Measurements from ENCODE around the gene TSFM. TPM values are rescaled to one million over a fixed set of nuclear protein-coding genes. Genes with fewer than 3 reads are reported as not detected.
A peak's percentile ranks its signal among the peaks of the same experiment; 100 is the strongest.

Gene TSFM
- total and polyA plus RNA-seq, 2 of the 13 experiments (the other 11 are each of a cell fraction or from before 2014, with no cell fraction given) = 29.8 to 68.3 TPM

DNA sequence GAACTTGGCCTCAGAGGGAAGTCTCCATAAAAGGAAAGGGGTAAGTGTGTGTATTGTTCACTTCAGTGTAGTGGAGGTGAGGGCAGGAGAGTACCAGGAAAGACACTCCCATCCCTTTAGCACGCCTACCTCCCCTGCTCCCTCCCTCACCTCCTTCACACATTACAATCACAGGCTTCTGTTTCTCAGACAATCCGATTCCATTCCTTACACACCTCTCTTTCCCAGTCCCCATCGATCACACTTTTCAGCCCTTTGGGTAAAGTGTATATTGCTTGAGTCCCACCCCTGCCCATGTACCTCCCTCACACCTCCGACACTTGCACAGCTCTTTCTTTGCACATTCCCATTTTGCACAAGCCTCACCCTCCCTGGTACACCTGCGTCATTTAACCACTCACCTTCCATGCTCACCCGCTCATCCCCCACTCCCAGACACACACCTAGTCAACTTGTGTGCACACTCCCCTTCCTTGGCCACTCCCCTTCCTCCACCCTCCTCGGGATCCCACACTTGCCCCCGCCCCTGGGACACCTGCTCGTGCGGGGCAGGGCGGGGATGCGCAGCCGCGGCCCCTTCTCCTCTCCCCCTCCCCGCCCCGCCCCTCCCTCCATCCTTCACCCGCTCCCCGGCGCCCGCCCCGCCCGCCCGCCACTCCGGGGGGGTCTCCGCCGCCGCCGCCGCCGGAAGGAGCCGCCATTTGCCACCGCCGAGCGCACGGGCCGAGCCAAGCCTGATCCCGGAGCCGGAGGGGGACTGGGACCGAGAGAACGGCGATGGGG lies 28.0 kb upstream of the TSFM start, which contains the start of gene MARCHF9 (continued):
- TF ChIP-seq, protein P1, sequence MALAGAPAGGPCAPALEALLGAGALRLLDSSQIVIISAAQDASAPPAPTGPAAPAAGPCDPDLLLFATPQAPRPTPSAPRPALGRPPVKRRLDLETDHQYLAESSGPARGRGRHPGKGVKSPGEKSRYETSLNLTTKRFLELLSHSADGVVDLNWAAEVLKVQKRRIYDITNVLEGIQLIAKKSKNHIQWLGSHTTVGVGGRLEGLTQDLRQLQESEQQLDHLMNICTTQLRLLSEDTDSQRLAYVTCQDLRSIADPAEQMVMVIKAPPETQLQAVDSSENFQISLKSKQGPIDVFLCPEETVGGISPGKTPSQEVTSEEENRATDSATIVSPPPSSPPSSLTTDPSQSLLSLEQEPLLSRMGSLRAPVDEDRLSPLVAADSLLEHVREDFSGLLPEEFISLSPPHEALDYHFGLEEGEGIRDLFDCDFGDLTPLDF (CRISPR knock-in tag; IDR thresholded peaks at IDR 0.05) = no peak
- TF ChIP-seq MEIS1 (CRISPR knock-in tag; IDR thresholded peaks at IDR 0.05; ENCODE audit: borderline replicate concordance) = 0 out of 2 replicates have a peak, but pooled peaks have one; percentile 32
- TF ChIP-seq ZSCAN9 (CRISPR knock-in tag; IDR thresholded peaks at IDR 0.05; ENCODE audit: borderline replicate concordance) = no peak
- peak; percentile 57 for TF ChIP-seq GABPB1 (CRISPR knock-in tag; IDR thresholded peaks at IDR 0.05)
- TF ChIP-seq THAP7 (CRISPR knock-in tag; IDR thresholded peaks at IDR 0.05) = no peak
- no peak for TF ChIP-seq TBL1XR1 (IDR thresholded peaks at IDR 0.05; ENCODE audit: borderline replicate concordance, low read length, partially characterized antibody)
- TF ChIP-seq POLR2AphosphoS2 (IDR thresholded peaks at IDR 0.05; ENCODE audit: low read depth, low read length) = no peak
- TF ChIP-seq TAF1 (CRISPR knock-in tag; IDR thresholded peaks at IDR 0.05) = no peak
- 0 out of 2 replicates have a peak, but pooled peaks have one; percentile 7 for TF ChIP-seq ETV5 (CRISPR knock-in tag; IDR thresholded peaks at IDR 0.05; ENCODE audit: borderline replicate concordance)
- TF ChIP-seq YY1 (IDR thresholded peaks at IDR 0.05; ENCODE audit: insufficient read depth, insufficient replicate concordance, low read depth, low read length) = peak; percentile 68
- no peak for TF ChIP-seq ZNF674 (CRISPR knock-in tag; IDR thresholded peaks at IDR 0.05; ENCODE audit: low read depth)
- TF ChIP-seq, protein P2, sequence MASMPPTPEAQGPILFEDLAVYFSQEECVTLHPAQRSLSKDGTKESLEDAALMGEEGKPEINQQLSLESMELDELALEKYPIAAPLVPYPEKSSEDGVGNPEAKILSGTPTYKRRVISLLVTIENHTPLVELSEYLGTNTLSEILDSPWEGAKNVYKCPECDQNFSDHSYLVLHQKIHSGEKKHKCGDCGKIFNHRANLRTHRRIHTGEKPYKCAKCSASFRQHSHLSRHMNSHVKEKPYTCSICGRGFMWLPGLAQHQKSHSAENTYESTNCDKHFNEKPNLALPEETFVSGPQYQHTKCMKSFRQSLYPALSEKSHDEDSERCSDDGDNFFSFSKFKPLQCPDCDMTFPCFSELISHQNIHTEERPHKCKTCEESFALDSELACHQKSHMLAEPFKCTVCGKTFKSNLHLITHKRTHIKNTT (CRISPR knock-in tag; IDR thresholded peaks at IDR 0.05) = no peak
- 0 out of 2 replicates have a peak, but pooled peaks have one; percentile 14 for TF ChIP-seq ZNF776 (CRISPR knock-in tag; IDR thresholded peaks at IDR 0.05)
- no peak for TF ChIP-seq GPN1 (CRISPR knock-in tag; IDR thresholded peaks at IDR 0.05; ENCODE audit: borderline replicate concordance)
- TF ChIP-seq HNF1B (CRISPR knock-in tag; IDR thresholded peaks at IDR 0.05) = no peak
- no peak for TF ChIP-seq TOE1 (CRISPR knock-in tag; IDR thresholded peaks at IDR 0.05)
- TF ChIP-seq ZNF496 (CRISPR knock-in tag; IDR thresholded peaks at IDR 0.05; ENCODE audit: insufficient replicate concordance) = no peak
- 0 out of 4 replicates have a peak, but pooled peaks of 1 of the 2 experiments have one; percentile 48 for TF ChIP-seq HMGXB4 (CRISPR knock-in tag; IDR thresholded peaks at IDR 0.05; ENCODE audit: borderline replicate concordance in 1 of 2, low read depth in 1 of 2)
- no peak for TF ChIP-seq ELF4 (CRISPR knock-in tag; IDR thresholded peaks at IDR 0.05; ENCODE audit: borderline replicate concordance)
